WTC11 (cell line): ENCODE data around the gene CPLX3.

Experiments
- AFF4 ChIP-seq: sonication (generic); formaldehyde crosslinking; IDR thresholded peaks from 2 replicates; pipeline ENCODE4 v1.8.1; 2023; ENCODE audit warnings: mild to moderate bottlenecking, missing genetic modification reagents, borderline replicate concordance
- AR ChIP-seq: fragments of 250-450 bp; sonication (Bioruptor Pico); IDR thresholded peaks from 2 replicates; pipeline ENCODE4 v1.9.0; 2021; ENCODE audit warnings: mild to moderate bottlenecking
- ATF3 ChIP-seq: sonication (generic); formaldehyde crosslinking; conservative IDR thresholded peaks from 2 replicates; pipeline ENCODE4 v1.8.1; 2022; ENCODE audit warnings: mild to moderate bottlenecking, missing genetic modification reagents
- CTCF ChIP-seq: fragments of 200-600 bp; IDR thresholded peaks from 2 replicates; pipeline ENCODE4 v1.8.0; 2022; ENCODE audit warnings: antibody characterized with exemption
- FOXK1 ChIP-seq: sonication (generic); formaldehyde crosslinking; IDR thresholded peaks from 2 replicates; pipeline ENCODE4 v1.8.0; 2022; ENCODE audit warnings: mild to moderate bottlenecking, moderate library complexity, missing genetic modification reagents
- IRF2 ChIP-seq: sonication (generic); formaldehyde crosslinking; IDR thresholded peaks from 2 replicates; pipeline ENCODE4 v1.8.0; 2022; ENCODE audit warnings: low read depth, missing genetic modification reagents, borderline replicate concordance
- JUN ChIP-seq: sonication (generic); formaldehyde crosslinking; IDR thresholded peaks from 2 replicates; pipeline ENCODE4 v1.8.0; 2023; ENCODE audit warnings: mild to moderate bottlenecking, missing genetic modification reagents
- MAX ChIP-seq: sonication (generic); formaldehyde crosslinking; IDR thresholded peaks from 2 replicates; pipeline ENCODE4 v1.8.0; 2022; ENCODE audit warnings: mild to moderate bottlenecking, missing genetic modification reagents
- RORB ChIP-seq: fragments of 250-450 bp; sonication (Bioruptor Pico); IDR thresholded peaks from 2 replicates; pipeline ENCODE4 v1.9.0; 2021; ENCODE audit warnings: mild to moderate bottlenecking
- TEAD1 ChIP-seq: sonication (generic); formaldehyde crosslinking; IDR thresholded peaks from 2 replicates; pipeline ENCODE4 v1.8.0; 2022; ENCODE audit warnings: mild to moderate bottlenecking, missing genetic modification reagents
- ZMAT4 ChIP-seq: fragments of 250-450 bp; sonication (Bioruptor Pico); IDR thresholded peaks from 2 replicates; pipeline ENCODE4 v1.9.0; 2021; ENCODE audit warnings: mild to moderate bottlenecking
- ZNF416 ChIP-seq: fragments of 250-450 bp; sonication (Bioruptor Pico); IDR thresholded peaks from 2 replicates; pipeline ENCODE4 v1.9.0; 2021; ENCODE audit warnings: mild to moderate bottlenecking, inconsistent platforms
- ZNF425 ChIP-seq: fragments of 250-450 bp; sonication (Bioruptor Pico); conservative IDR thresholded peaks from 2 replicates; pipeline ENCODE4 v1.9.0; 2021; ENCODE audit warnings: mild to moderate bottlenecking
- TF ChIP-seq, protein P1 (sequence below): sonication (generic); formaldehyde crosslinking; conservative IDR thresholded peaks from 2 replicates; pipeline ENCODE4 v1.8.1; 2023; ENCODE audit warnings: mild to moderate bottlenecking, low read depth, missing genetic modification reagents, moderate library complexity

DNA sequence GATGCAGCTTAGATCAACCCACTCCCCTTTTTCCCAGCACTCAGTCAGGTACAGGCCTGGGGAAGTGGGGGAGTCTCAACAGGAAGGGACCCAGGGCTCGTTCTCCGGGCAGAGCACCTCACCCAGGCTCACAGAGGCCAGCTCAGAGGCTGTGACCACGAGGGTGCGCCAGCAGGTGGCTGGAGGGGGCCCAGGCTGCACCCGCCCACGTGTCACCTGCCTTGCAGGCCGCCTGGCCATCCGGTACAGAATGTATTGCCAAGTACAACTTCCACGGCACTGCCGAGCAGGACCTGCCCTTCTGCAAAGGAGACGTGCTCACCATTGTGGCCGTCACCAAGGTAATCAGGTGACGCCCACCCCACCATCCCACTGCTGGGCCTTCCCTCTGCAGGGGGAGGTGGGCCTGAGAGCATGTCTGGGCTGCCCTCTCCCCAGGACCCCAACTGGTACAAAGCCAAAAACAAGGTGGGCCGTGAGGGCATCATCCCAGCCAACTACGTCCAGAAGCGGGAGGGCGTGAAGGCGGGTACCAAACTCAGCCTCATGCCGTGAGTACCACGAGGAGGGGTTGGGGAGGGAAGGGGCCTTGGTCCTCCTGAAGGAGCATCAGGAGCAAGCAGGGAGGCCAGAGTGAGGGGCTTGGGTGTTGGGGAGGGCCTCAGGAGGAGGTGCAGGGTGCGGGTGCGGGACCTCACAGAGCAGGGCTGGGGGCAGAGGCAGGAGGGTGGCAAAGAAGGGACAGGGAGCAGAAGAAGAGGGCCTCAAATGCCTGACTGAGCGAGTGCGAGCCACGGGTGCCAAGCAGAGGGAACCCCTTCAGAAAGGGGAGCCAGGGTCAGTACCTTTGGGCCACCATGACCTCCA lies 27.8 kb upstream of the CPLX3 start:
- no peak for TF ChIP-seq ZNF416 (CRISPR knock-in tag)
- TF ChIP-seq MAX: no peak
- no peak for TF ChIP-seq CTCF
- no peak for TF ChIP-seq IRF2
- TF ChIP-seq ATF3 (CRISPR knock-in tag): no peak
- TF ChIP-seq ZNF425 (CRISPR knock-in tag): no peak
- no peak for TF ChIP-seq AFF4 (CRISPR knock-in tag)
- TF ChIP-seq FOXK1 (CRISPR knock-in tag): no peak
- TF ChIP-seq RORB (CRISPR knock-in tag): no peak
- no peak for TF ChIP-seq ZMAT4 (CRISPR knock-in tag)
- TF ChIP-seq JUN: no peak
- TF ChIP-seq TEAD1 (CRISPR knock-in tag): no peak
- no peak for TF ChIP-seq AR (CRISPR knock-in tag)
- TF ChIP-seq, protein P1, sequence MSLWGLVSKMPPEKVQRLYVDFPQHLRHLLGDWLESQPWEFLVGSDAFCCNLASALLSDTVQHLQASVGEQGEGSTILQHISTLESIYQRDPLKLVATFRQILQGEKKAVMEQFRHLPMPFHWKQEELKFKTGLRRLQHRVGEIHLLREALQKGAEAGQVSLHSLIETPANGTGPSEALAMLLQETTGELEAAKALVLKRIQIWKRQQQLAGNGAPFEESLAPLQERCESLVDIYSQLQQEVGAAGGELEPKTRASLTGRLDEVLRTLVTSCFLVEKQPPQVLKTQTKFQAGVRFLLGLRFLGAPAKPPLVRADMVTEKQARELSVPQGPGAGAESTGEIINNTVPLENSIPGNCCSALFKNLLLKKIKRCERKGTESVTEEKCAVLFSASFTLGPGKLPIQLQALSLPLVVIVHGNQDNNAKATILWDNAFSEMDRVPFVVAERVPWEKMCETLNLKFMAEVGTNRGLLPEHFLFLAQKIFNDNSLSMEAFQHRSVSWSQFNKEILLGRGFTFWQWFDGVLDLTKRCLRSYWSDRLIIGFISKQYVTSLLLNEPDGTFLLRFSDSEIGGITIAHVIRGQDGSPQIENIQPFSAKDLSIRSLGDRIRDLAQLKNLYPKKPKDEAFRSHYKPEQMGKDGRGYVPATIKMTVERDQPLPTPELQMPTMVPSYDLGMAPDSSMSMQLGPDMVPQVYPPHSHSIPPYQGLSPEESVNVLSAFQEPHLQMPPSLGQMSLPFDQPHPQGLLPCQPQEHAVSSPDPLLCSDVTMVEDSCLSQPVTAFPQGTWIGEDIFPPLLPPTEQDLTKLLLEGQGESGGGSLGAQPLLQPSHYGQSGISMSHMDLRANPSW (CRISPR knock-in tag): no peak
